Mononuclear cell (primary cell): Measurements from ENCODE around the gene CDH24. TPM values are rescaled to one million over a fixed set of nuclear protein-coding genes. Genes with fewer than 3 reads are reported as not detected.
A peak's percentile ranks its signal among the peaks of the same experiment; 100 is the strongest.

Source experiments
- H3K27me3 ChIP-seq: 2 replicates; pipeline ENCODE4 v1.6.0; 2011; ENCODE audit warnings: low read length, control low read depth; ENCODE audit not compliant: insufficient read depth
- H3K4me1 ChIP-seq: 2 replicates; pipeline ENCODE4 v1.5.1; 2011; ENCODE audit warnings: mild to moderate bottlenecking, low read length, control low read depth; ENCODE audit not compliant: insufficient read depth
- H3K4me3 ChIP-seq: 2 replicates; pipeline ENCODE4 v1.5.1; 2011; ENCODE audit warnings: mild to moderate bottlenecking, low read length, moderate library complexity
- H3K9me3 ChIP-seq: 2 replicates; pipeline ENCODE4 v1.5.1; 2011; ENCODE audit warnings: low read depth, mild to moderate bottlenecking, control low read depth, low read length
- total RNA-seq: library from RNA; depleted of rRNA; stranded (reverse); fragments of >200 nt; gene quantifications from one replicate; pipeline ENCODE4 v1.2.3, GENCODE V29; 2012

Gene CDH24
- total RNA-seq, 1 donor = 0.63 TPM

DNA sequence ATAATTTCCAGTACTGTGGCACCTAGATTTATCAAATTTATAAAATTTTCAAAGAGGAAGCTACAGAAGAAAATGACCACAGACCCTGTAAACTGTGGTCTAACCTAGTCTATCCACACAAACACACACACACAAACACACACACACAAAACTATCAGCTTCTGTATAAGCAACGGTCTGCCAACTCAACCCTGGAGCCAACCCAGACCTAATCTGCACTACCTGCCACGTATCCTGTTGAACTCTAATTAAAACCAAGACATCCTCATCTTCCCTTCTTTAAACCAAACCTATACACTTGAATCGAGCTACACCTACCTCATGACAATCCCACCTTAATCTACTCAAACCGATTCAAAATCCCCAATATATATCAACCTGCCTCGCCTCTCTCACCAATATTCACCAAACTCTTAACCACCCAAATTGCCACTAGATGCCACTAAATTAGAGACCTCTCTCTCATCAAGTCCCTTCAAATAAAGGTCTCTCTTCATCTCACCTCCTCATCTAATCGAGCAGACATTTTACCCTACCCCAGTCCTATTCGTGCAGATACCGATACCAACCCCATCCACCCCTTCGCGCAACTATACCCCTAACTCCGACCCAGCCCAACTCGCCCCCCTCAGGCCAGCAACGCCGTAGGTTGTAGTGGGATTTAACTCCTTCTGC lies 36.8 kb upstream of the CDH24 start:
- Histone ChIP-seq H3K4me3 (peak overlapping the region; percentile 81), H3K4me1 (peaks cover 28% of the 10 kb centered on the region), H3K9me3 (no peaks in the 10 kb centered on the region), H3K27me3 (no peaks in the 10 kb centered on the region)

GRCh38 chr14:23093526-23093925 lies 36.2 kb upstream of the CDH24 start:
- no peaks in the 10 kb centered on the region for H3K9me3 ChIP-seq
- no peaks in the 10 kb centered on the region for H3K27me3 ChIP-seq
- H3K4me1 ChIP-seq = peaks cover 28% of the 10 kb centered on the region
- H3K4me3 ChIP-seq = peak overlapping the region; percentile 81

DNA sequence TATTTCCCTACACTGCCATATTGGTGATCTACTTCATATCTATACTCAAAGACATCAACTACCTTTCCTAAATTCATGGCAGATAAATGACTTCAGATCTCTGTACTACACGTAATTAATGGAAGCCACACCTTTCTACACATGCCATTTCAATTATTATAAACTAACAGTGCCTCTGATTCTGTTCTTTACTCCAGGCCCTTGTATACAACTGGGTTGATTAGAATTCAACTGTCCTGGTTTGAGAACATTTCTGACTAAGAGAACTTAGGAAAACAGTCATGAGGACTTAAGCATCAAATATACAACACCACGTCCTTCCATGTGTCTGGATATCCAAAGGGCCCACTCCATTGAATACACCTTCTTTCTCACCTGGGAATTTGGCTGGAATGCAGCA lies 35.8 kb upstream of the CDH24 start:
- no peak overlapping the region for H3K4me3 ChIP-seq
- no peaks in the 10 kb centered on the region for H3K9me3 ChIP-seq
- H3K4me1 ChIP-seq = peaks cover 28% of the 10 kb centered on the region
- H3K27me3 ChIP-seq = no peaks in the 10 kb centered on the region

- Histone ChIP-seq H3K4me3 (no peak overlapping the region), H3K27me3 (no peaks in the 10 kb centered on the region), H3K4me1 (peaks cover 22% of the 10 kb centered on the region), H3K9me3 (no peaks in the 10 kb centered on the region)
Observed at GRCh38 chr14:23091294-23092225, 34.2 kb upstream of the CDH24 start.

- Histone ChIP-seq H3K4me3 (no peak overlapping the region), H3K9me3 (no peaks in the 10 kb centered on the region), H3K27me3 (no peaks in the 10 kb centered on the region), H3K4me1 (peaks cover 23% of the 10 kb centered on the region)
Observed at GRCh38 chr14:23090254-23090636, 32.9 kb upstream of the CDH24 start.

DNA sequence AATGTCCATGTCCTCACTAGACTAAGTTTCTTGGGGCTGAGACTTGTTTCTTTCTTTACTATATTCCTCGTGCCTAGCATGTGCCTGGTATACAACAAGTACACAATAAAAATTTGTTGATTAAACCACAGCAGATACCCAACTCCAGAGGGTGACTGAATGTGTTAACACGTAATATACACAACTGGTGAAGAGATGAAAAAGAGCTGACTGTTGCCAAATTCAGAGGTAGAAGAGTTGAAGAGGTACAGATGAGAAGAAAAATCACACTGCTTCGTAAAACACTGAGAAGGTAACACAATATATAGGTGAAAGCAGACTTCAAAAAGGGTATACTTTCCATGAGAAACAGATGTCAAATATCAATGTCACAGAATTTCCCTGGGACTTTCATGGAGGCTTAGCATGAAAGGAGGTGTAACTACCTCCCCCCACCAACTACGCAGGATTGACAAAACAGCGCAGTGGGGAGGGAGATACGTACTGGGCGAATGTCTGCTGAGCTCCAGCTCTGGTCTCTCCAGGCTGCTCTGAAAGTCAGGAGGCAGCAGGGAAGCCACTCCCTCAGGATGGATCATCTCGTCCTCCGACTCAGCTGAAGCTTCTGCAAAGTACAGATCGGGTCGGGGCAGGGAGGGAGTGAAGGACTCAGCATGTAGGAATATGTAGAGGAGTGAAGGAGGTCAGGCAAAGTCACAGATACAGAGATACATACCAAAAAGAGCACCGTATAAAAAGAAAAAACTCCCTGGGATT lies 32.4 kb upstream of the CDH24 start:
- Histone ChIP-seq H3K9me3 (no peaks in the 10 kb centered on the region), H3K4me3 (no peak overlapping the region), H3K27me3 (no peaks in the 10 kb centered on the region), H3K4me1 (peaks cover 23% of the 10 kb centered on the region)

DNA sequence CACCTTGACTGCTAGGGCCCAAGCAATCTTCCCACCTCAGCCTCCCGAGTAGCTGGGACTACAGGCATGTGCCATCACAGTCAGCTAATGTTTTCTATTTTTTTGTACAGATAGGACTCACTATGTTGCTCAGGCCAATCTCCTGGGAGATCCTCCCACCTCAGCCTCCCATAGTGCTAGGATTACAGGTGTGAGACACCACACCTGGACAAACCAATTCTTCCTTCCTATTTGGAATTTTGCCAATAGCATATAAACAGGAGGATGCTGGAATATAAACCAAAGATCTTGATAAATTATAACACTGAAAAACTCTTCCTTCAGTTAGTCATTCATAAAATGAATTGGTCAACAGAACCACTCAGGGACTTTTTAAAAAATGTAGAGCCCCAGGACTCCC lies 29.2 kb upstream of the CDH24 start:
- peaks cover 10% of the 10 kb centered on the region for H3K4me1 ChIP-seq
- no peaks in the 10 kb centered on the region for H3K27me3 ChIP-seq
- H3K9me3 ChIP-seq = no peaks in the 10 kb centered on the region
- H3K4me3 ChIP-seq = no peak overlapping the region

- Histone ChIP-seq H3K27me3 (no peaks in the 10 kb centered on the region), H3K4me1 (peaks cover 10% of the 10 kb centered on the region)
Observed at GRCh38 chr14:23085458-23085857, 28.1 kb upstream of the CDH24 start.

DNA sequence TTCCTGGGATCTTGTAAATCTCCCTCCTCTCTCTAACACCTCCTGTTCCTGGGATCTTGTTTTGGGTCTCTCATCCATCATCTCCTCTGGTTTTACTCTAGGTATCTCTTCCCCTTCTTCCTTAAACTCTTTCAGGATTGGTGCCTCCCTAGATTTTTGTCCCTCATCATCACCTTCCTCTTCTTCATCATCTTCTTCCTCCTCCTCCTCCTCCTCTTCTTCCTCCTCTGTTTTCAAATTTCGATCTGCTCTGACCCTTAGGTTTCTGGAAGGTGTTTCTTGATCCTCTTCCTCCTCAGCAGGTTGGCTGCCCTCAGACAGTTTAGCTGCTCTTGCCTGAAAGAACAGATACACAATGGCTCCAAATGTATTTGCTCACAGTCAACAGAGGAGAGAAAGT lies 23.2 kb upstream of the CDH24 start:
- no peaks in the 10 kb centered on the region for H3K27me3 ChIP-seq

More at GRCh38 chr14:23085458-23085857, 28.1 kb upstream of the CDH24 start:
- H3K4me3 ChIP-seq = no peak overlapping the region
- no peaks in the 10 kb centered on the region for H3K9me3 ChIP-seq

DNA sequence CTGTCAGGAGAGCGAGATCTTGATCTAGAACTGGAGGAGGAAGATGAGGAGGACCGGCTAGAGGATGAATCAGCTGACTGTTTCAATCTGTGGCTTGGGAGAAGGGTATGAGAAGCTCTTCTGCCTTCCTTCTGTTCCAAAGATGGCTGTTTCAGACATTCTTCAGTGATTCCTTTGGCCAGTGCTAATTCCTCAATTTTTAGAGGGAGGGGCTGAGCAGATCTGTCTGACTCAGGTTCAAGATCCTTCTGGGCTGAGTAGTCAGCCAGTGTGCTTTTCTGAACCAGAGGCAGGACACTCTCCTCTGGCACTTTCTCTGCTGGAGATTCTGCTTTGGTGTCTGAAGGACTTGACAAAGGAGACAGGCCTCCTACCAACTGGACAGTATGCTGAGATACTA lies 22.4 kb upstream of the CDH24 start:
- Histone ChIP-seq H3K9me3 (no peaks in the 10 kb centered on the region), H3K4me1 (peaks cover 21% of the 10 kb centered on the region), H3K27me3 (no peaks in the 10 kb centered on the region)

More for the DNA sequence above, 23.2 kb upstream of the CDH24 start:
- no peak overlapping the region for H3K4me3 ChIP-seq
- no peaks in the 10 kb centered on the region for H3K9me3 ChIP-seq
- H3K4me1 ChIP-seq = peaks cover 23% of the 10 kb centered on the region

DNA sequence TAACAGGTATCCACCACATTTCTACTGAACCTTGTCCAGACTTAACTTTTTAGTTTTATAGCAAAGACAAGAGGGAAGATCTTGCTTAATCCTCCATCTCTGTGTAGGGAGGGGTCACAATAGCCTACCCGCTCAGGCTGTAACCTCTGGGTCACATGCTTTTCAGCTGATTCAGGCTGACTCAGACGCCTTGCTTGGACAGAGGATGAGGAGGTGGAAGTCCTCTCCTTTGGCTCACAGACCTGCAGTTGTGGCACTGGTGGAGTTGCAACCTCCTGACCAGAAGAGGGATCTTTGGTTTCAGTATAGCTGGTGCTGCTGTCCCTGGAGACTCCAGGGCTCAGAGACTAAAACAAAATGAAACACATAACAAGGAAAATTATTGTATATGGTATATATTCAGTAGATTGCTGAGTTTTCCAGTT lies 21.4 kb upstream of the CDH24 start:
- Histone ChIP-seq H3K4me1 (peaks cover 21% of the 10 kb centered on the region), H3K4me3 (no peak overlapping the region), H3K9me3 (no peaks in the 10 kb centered on the region), H3K27me3 (no peaks in the 10 kb centered on the region)

More for the DNA sequence above, 22.4 kb upstream of the CDH24 start:
- no peak overlapping the region for H3K4me3 ChIP-seq

GRCh38 chr14:23077962-23078361 lies 20.6 kb upstream of the CDH24 start:
- H3K9me3 ChIP-seq = no peaks in the 10 kb centered on the region
- H3K27me3 ChIP-seq = no peaks in the 10 kb centered on the region
- no peak overlapping the region for H3K4me3 ChIP-seq
- peaks cover 21% of the 10 kb centered on the region for H3K4me1 ChIP-seq

DNA sequence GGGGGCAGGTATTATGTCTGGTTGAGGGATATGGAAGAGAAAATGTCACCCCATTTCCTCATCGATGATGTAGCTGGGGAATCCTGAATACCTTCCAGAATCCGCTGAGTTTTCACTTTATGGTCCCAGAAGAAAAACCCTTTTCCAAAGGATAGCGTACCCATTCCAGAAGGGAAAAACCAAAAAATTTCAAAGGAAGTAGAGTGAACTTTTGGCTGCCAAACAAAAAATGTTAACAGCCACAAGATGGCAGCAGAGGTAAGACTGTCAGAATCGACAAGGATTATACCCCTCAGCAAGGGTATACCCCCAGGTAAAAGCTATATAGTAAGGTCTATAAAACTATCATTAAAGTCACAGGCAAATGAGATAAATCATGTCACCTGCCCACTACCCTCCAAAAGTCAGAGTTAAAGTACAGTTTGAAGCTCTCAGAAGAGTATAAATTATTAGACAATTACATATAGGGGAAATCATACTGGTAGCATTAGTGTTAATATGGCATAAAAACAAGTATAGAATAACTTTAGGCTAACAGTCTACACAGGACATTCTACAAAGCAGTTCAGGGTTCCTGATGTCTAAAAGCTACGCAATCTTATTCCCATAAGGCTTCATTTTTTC lies 19.6 kb upstream of the CDH24 start:
- Histone ChIP-seq H3K9me3 (no peaks in the 10 kb centered on the region), H3K4me3 (no peak overlapping the region), H3K27me3 (no peaks in the 10 kb centered on the region), H3K4me1 (peaks cover 26% of the 10 kb centered on the region)

DNA sequence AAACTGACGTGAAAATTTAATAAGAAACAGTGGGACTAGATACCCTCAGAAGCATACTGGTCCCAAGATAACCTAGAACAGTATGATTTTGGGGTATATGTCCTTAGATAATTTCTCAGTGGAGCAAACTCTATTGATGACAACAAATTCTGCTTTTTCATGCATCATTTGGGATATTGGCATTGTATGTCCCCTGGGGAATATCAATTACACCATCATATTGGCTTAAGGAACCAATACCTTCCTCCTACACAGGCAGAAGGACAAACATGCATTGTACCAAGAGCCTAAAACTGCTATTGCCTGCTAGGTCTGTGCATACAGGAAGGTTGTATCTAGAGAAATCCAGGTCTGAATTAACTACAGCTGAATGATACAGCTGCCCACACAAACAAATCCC lies 17.6 kb upstream of the CDH24 start:
- Histone ChIP-seq H3K4me3 (no peak overlapping the region), H3K4me1 (peaks cover 42% of the 10 kb centered on the region), H3K27me3 (no peaks in the 10 kb centered on the region), H3K9me3 (no peaks in the 10 kb centered on the region)
